ENCODE data around the gene HOXC10.

DNA sequence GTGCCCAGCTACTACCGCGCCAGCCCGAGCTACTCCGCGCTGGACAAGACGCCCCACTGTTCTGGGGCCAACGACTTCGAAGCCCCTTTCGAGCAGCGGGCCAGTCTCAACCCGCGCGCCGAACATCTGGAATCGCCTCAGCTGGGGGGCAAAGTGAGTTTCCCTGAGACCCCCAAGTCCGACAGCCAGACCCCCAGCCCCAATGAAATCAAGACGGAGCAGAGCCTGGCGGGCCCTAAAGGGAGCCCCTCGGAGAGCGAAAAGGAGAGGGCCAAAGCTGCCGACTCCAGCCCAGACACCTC, 697 bp downstream of the HOXC10 start:
- TF ChIP-seq, protein P1, sequence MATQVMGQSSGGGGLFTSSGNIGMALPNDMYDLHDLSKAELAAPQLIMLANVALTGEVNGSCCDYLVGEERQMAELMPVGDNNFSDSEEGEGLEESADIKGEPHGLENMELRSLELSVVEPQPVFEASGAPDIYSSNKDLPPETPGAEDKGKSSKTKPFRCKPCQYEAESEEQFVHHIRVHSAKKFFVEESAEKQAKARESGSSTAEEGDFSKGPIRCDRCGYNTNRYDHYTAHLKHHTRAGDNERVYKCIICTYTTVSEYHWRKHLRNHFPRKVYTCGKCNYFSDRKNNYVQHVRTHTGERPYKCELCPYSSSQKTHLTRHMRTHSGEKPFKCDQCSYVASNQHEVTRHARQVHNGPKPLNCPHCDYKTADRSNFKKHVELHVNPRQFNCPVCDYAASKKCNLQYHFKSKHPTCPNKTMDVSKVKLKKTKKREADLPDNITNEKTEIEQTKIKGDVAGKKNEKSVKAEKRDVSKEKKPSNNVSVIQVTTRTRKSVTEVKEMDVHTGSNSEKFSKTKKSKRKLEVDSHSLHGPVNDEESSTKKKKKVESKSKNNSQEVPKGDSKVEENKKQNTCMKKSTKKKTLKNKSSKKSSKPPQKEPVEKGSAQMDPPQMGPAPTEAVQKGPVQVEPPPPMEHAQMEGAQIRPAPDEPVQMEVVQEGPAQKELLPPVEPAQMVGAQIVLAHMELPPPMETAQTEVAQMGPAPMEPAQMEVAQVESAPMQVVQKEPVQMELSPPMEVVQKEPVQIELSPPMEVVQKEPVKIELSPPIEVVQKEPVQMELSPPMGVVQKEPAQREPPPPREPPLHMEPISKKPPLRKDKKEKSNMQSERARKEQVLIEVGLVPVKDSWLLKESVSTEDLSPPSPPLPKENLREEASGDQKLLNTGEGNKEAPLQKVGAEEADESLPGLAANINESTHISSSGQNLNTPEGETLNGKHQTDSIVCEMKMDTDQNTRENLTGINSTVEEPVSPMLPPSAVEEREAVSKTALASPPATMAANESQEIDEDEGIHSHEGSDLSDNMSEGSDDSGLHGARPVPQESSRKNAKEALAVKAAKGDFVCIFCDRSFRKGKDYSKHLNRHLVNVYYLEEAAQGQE (IDR thresholded peaks at IDR 0.05; ENCODE audit: insufficient replicate concordance, low read depth): no peak
- TF ChIP-seq, protein P2, sequence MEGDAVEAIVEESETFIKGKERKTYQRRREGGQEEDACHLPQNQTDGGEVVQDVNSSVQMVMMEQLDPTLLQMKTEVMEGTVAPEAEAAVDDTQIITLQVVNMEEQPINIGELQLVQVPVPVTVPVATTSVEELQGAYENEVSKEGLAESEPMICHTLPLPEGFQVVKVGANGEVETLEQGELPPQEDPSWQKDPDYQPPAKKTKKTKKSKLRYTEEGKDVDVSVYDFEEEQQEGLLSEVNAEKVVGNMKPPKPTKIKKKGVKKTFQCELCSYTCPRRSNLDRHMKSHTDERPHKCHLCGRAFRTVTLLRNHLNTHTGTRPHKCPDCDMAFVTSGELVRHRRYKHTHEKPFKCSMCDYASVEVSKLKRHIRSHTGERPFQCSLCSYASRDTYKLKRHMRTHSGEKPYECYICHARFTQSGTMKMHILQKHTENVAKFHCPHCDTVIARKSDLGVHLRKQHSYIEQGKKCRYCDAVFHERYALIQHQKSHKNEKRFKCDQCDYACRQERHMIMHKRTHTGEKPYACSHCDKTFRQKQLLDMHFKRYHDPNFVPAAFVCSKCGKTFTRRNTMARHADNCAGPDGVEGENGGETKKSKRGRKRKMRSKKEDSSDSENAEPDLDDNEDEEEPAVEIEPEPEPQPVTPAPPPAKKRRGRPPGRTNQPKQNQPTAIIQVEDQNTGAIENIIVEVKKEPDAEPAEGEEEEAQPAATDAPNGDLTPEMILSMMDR (IDR thresholded peaks at IDR 0.05; ENCODE audit: insufficient read depth, low read length): no peak
- TF ChIP-seq POLR2AphosphoS5 (IDR thresholded peaks at IDR 0.05; ENCODE audit: low read depth) (no peak), SPI1 (IDR thresholded peaks at IDR 0.05; ENCODE audit: borderline replicate concordance, low read depth) (no peak)
